AG10803 (cell line): ENCODE data around the gene GALNT9.

ENCODE experiments used
- DNase-seq: peaks from one replicate; pipeline ENCODE4 v3.0.0; 2010; ENCODE audit warnings: low read depth
- H3K4me3 ChIP-seq: 2 replicates; pipeline ENCODE4 v1.5.1; 2011; ENCODE audit warnings: mild to moderate bottlenecking, low read length, control low read depth
- TF ChIP-seq, protein P1 (sequence below): conservative IDR thresholded peaks from 2 replicates; pipeline ENCODE4 v1.5.1; 2011; ENCODE audit warnings: mild to moderate bottlenecking, low read length, control low read depth, inconsistent platforms

The GALNT9 gene

DNA sequence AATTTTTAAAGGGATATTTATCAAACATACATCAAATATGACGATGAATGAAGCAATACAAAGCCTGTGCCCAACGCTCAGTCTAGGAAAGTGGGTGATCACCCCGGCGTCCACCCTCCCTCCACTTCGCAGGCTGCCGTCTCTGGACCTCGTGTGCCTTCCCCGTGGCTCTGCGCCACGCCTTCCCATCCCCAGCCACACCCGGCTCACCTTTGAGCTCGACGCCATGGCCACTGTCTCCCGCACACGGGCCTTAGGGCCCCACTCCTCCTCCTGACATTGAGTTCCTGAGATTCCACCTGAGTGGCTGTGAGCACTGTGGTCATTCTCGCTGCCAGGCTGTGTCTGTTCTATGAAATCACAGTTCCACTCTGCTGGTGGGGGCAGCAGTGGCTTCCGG lies 56.7 kb downstream of the GALNT9 start:
- no peak for DNase-seq
- H3K4me3 ChIP-seq, result no peak overlapping the region
- TF ChIP-seq, protein P1, sequence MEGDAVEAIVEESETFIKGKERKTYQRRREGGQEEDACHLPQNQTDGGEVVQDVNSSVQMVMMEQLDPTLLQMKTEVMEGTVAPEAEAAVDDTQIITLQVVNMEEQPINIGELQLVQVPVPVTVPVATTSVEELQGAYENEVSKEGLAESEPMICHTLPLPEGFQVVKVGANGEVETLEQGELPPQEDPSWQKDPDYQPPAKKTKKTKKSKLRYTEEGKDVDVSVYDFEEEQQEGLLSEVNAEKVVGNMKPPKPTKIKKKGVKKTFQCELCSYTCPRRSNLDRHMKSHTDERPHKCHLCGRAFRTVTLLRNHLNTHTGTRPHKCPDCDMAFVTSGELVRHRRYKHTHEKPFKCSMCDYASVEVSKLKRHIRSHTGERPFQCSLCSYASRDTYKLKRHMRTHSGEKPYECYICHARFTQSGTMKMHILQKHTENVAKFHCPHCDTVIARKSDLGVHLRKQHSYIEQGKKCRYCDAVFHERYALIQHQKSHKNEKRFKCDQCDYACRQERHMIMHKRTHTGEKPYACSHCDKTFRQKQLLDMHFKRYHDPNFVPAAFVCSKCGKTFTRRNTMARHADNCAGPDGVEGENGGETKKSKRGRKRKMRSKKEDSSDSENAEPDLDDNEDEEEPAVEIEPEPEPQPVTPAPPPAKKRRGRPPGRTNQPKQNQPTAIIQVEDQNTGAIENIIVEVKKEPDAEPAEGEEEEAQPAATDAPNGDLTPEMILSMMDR, result no peak

DNA sequence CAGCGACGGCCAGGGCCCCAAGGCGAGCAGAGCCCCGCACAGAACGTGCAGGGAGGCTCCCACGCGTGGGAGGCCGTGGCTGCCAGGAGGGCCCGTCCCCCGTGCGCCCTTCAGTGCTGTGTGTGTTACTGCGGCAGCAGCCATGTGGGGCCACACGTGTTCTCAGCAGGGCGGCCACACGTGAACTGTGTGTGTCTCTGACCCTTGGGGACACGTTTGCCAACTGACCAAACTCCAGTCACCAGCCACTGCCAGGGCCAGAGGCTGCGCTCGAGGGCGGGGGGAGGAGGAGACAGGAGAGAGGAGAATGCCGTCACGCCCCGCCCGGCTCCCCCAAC lies 57.7 kb downstream of the GALNT9 start:
- TF ChIP-seq, protein P1, result no peak
- no peak overlapping the region for H3K4me3 ChIP-seq
- no peak for DNase-seq

DNA sequence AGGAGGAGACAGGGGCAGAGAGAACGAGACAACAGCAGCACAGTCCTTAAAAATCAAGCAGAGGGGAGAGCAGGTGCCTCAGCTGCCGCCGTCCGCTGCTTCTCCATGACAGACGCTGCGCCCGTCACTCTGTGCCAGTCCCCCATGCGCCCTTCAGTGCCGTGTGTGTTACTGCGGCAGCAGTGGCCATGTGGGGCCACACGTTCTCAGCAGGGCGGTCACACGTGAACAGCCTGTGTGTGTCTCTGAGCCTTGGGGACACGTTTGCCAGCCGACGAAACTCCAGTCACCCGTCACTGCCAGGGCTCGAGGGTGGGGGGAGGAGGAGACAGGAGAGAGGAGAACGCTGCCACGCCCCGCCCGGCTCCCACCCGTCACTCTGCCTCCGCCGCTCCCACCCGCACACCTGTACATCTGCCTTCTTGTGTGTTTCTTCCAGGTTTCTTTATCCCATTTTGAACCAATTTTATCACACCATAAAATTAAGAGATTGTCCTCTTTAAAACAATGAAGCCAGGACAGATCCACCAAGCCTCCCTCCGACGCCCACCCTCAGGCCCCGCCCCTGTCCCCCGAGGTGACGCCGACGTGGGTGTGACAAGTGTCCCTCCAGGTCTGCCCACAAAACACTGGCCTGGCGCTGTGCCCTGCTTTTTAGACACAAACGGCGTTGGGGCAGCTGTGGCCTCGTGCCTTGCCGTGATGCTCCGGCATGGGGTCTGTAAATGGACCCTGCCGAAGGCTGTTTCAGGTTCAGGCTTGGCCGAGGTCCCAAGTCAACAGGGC lies 58.2 kb downstream of the GALNT9 start:
- TF ChIP-seq, protein P1, result no peak
- DNase-seq, result no peak
- no peak overlapping the region for H3K4me3 ChIP-seq

DNA sequence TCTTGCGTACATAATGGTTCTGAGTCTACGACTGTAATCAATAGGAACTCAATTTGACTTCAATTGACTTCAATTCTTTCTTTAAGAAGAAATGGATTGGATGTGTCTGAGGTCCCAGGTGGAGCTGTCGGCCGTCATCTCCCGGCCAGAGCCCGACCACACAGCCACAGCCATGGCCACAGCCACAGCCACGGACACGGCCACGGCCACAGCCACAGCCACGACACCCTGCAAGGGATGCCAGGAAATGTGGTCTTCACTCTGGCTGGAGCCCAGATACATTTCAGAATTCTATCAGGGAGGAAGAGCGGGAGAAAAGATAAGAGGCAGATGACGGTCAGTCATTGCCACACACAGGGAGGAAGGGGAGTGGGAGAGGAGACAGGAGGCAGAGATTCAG lies 58.9 kb downstream of the GALNT9 start:
- TF ChIP-seq, protein P1, result no peak

DNA sequence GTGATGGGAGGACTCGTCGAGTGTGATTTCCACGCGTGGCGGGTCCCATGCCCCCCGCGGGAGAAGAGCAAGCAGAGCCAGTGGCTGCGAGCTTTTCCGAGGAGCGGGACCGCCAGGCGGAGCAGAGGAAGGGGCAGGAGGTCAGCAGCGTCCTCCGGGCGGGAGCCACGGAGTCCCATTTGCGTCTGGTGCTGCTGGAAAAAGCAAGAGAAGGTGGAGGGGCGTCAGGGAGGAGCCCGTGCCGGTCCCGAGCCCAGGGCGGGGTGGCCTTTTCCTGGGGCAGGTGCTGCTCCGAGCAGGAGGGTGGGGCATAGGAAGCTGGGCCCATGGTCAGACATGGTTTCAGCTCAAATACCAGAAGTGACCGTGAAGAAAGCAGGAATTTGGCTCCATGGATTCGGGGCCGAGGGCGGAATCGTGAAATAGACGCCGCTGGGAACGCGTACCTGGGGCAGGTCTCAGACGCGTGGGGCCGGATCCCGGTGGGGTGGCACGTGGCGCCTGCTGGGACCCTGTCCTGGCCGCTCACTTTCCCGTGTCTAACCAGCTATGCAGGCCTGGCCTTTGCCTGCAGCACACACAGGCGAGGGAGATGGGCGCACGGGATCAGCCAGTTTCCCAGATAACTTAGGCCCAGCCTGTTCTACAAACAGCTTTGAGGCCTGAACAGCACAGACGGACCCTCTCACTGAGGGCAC lies 60.0 kb downstream of the GALNT9 start:
- TF ChIP-seq, protein P1, result no peak
- DNase-seq, result no peak
- no peak overlapping the region for H3K4me3 ChIP-seq

More for the DNA sequence above, 58.9 kb downstream of the GALNT9 start:
- DNase-seq, result no peak
- H3K4me3 ChIP-seq, result no peak overlapping the region

DNA sequence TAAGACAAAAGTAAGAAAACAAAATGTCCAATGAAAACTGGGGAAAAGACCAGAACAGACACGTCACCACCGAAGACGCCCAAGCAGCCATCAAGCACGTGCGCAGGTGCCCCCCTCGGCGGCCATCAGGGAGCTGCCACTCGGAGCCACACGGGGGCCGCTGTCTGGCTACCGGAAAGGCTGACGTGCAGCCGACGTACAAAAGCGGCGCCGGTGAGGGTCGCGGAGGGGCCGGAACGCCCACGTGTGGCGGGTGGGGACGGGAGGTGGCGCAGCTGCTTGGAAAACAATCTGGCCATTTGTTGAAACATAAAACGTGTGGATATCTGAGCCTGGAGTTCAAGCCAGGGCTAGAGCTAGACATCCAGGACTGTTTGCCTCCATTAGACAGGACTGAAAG lies 60.7 kb downstream of the GALNT9 start:
- TF ChIP-seq, protein P1, result no peak
- DNase-seq, result no peak
- no peak overlapping the region for H3K4me3 ChIP-seq

DNA sequence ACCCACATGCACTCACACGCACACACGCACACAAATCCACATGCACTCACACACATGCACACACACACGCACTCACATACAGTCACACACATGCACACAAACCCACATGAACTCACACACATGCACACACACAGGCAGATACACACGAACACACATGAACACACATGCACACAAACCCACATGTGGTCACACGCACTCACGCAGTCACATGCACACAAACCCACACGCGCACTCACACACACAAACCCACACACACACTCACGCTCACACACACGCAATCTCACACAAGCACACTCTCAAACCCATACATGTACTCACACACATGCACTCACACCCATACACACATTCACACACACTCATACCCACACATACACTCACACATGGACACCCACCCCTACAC lies 61.5 kb downstream of the GALNT9 start:
- H3K4me3 ChIP-seq, result no peak overlapping the region
- DNase-seq, result no peak
- TF ChIP-seq, protein P1, result no peak
